Gastroesophageal sphincter (tissue), 3 donors: Measurements from ENCODE around the gene MYO1C.

Experiments used
- CTCF ChIP-seq, 4 experiments: fragments of 200-600 bp in 2 of 4; fragments of 450-650 bp in 2 of 4; sonication (generic) in 1 of 4; IDR thresholded peaks; one replicate each; pipeline ENCODE4 v1.5.1; 2017 to 2019; ENCODE audit warnings: antibody characterized with exemption in 4 of 4, mild to moderate bottlenecking in 2 of 4, moderate library complexity in 2 of 4
- POLR2A ChIP-seq, 2 donors: fragments of 450-650 bp; IDR thresholded peaks; one replicate each; pipeline ENCODE4 v1.6.1; 2017; ENCODE audit warnings: antibody characterized with exemption in 2 of 2, mild to moderate bottlenecking in 2 of 2, moderate library complexity in 1 of 2

GRCh38 chr17:1516388-1517161, 24.1 kb upstream of the MYO1C start, which contains the start of gene INPP5K:
- TF ChIP-seq CTCF (IDR thresholded peaks at IDR 0.05) (peak in 2 of 4 experiments; percentile 21 to 26), POLR2A (IDR thresholded peaks at IDR 0.05) (peak; percentile 67 to 80)
